HCT116 (cell line): Measurements from ENCODE around the gene SV2A. TPM values are rescaled to one million over a fixed set of nuclear protein-coding genes. Genes with fewer than 3 reads are reported as not detected.

Source experiments
- ATAC-seq: fragments of 200-7000 bp; cut with Tn5 transposase; 2 replicates; pipeline ENCODE4 v1.9.1; 2020; ENCODE audit warnings: mild to moderate bottlenecking, moderate library complexity
- BruUV-seq: library from RNA; stranded (reverse); fragments of 400-500 nt; replicated peaks from 2 replicates; lab custom pipeline; 2021; lab: Mats Ljungman, UMichigan
- CTCF ChIA-PET: fragments of 300-600 bp; sonication (Branson Sonifier 250); formaldehyde crosslinking; loops from one replicate; lab custom pipeline; 2021; ENCODE audit warnings: antibody characterized with exemption; lab: Charles Lee
- POLR2A ChIA-PET: fragments of 300-600, 350-600 bp; sonication (Branson Sonifier 250); formaldehyde crosslinking; loops from one replicate; lab custom pipeline; 2021; ENCODE audit warnings: antibody characterized with exemption; lab: Charles Lee
- RAD21 ChIA-PET, 2 experiments: fragments of 300-600 bp; sonication (Branson Sonifier 250); formaldehyde crosslinking; loops; one replicate each; lab custom pipeline; 2023; ENCODE audit warnings: low total read pairs in 2 of 2; ENCODE audit not compliant: uncharacterized antibody in 2 of 2, unreplicated experiment in 2 of 2, low non-redundant PET in 1 of 2; lab: Charles Lee
- DNase-seq: peaks from one replicate; pipeline ENCODE4 v3.0.0-alpha.2; 2010; ENCODE audit warnings: low read depth, low spot score
- H2AFZ ChIP-seq: fragments of 200-600 bp; shearing (Covaris generic), sonication (generic); 2 replicates; pipeline ENCODE4 v1.6.1; 2017; ENCODE audit warnings: low read depth, mixed run types, mixed read lengths, antibody characterized with exemption, low read length; ENCODE audit not compliant: poor library complexity, severe bottlenecking
- H3K27ac ChIP-seq: 2 replicates; pipeline ENCODE4 v1.5.1; 2012; ENCODE audit warnings: low read depth, low read length
- H3K27me3 ChIP-seq: fragments of 200-600 bp; sonication (generic); 2 replicates; pipeline ENCODE4 v1.6.1; 2016; ENCODE audit warnings: mixed run types, low read length, mixed read lengths; ENCODE audit not compliant: insufficient read depth
- H3K36me3 ChIP-seq, 2 experiments: fragments of 200-500 bp in 1 of 2; fragments of 200-600 bp in 1 of 2; sonication (Bioruptor generic) in 1 of 2; sonication (generic) in 1 of 2; 2 replicates each; pipeline versions ENCODE4 v1.5.1 to v1.6.1; 2014 to 2016; ENCODE audit warnings: low read length in 2 of 2, inconsistent platforms in 1 of 2, mixed read lengths in 1 of 2, mixed run types in 1 of 2; ENCODE audit not compliant: insufficient read depth in 2 of 2, control insufficient read depth in 1 of 2
- H3K4me1 ChIP-seq, 2 experiments: fragments of 200-600 bp in 1 of 2; sonication (generic) in 1 of 2; 2 replicates each; pipeline versions ENCODE4 v1.5.1 to v1.6.1; 2012 to 2017; ENCODE audit warnings: low read length in 2 of 2, inconsistent platforms in 1 of 2, mild to moderate bottlenecking in 1 of 2, mixed read lengths in 1 of 2, mixed run types in 1 of 2, moderate library complexity in 1 of 2; ENCODE audit not compliant: insufficient read depth in 2 of 2, control insufficient read depth in 1 of 2
- H3K4me2 ChIP-seq: fragments of 200-600 bp; sonication (generic); 2 replicates; pipeline ENCODE4 v1.6.1; 2017; ENCODE audit warnings: mixed run types, low read length, mixed read lengths
- H3K4me3 ChIP-seq, 2 experiments: fragments of 200-600 bp in 1 of 2; sonication (generic) in 1 of 2; replicated peaks in 1 of 2; 2 replicates each; pipeline ENCODE4 v1.5.1; 2011 to 2016; ENCODE audit warnings: low read length in 2 of 2, control low read depth in 1 of 2, low read depth in 1 of 2, mild to moderate bottlenecking in 1 of 2, mixed read lengths in 1 of 2, mixed run types in 1 of 2
- H3K79me2 ChIP-seq: fragments of 200-600 bp; sonication (generic); 2 replicates; pipeline ENCODE4 v1.6.1; 2017; ENCODE audit warnings: mild to moderate bottlenecking, mixed run types, low read length, moderate library complexity, mixed read lengths; ENCODE audit not compliant: insufficient read depth
- H3K9ac ChIP-seq: fragments of 200-600 bp; sonication (generic); 2 replicates; pipeline ENCODE4 v1.6.1; 2016; ENCODE audit warnings: low read length, mixed read lengths
- H3K9me2 ChIP-seq: fragments of 200-600 bp; sonication (generic), shearing (Covaris generic); 2 replicates; pipeline ENCODE4 v1.6.1; 2017; ENCODE audit warnings: mixed run types, mild to moderate bottlenecking, moderate library complexity; ENCODE audit not compliant: insufficient read depth
- H3K9me3 ChIP-seq, 2 experiments: fragments of 200-500 bp in 1 of 2; fragments of 200-600 bp in 1 of 2; sonication (Bioruptor generic) in 1 of 2; sonication (generic) in 1 of 2; 2 replicates each; pipeline ENCODE4 v1.6.1; 2014 to 2017; ENCODE audit warnings: low read length in 2 of 2, mixed read lengths in 2 of 2, inconsistent platforms in 1 of 2, low read depth in 1 of 2, mild to moderate bottlenecking in 1 of 2, mixed run types in 1 of 2, moderate library complexity in 1 of 2; ENCODE audit not compliant: control insufficient read depth in 1 of 2, insufficient read depth in 1 of 2
- H4K20me1 ChIP-seq: fragments of 200-600 bp; sonication (generic), shearing (Covaris generic); 2 replicates; pipeline ENCODE4 v1.6.1; 2017; ENCODE audit warnings: mixed run types, mild to moderate bottlenecking, moderate library complexity; ENCODE audit not compliant: insufficient read depth
- ATF3 ChIP-seq: IDR thresholded peaks from 2 replicates; pipeline ENCODE4 v1.6.1; 2012
- CTCF ChIP-seq, 3 experiments: fragments of 200-600 bp in 1 of 3; sonication (generic) in 1 of 3; IDR thresholded peaks in 2 of 3; conservative IDR thresholded peaks in 1 of 3; 2 replicates each; pipeline ENCODE4 v1.5.1; 2012 to 2017; ENCODE audit warnings: low read depth in 2 of 3, low read length in 2 of 3, antibody characterized with exemption in 1 of 3, borderline replicate concordance in 1 of 3, control low read depth in 1 of 3, mild to moderate bottlenecking in 1 of 3, mixed read lengths in 1 of 3, mixed run types in 1 of 3, moderate library complexity in 1 of 3; ENCODE audit not compliant: insufficient read depth in 1 of 3
- EGR1 ChIP-seq: IDR thresholded peaks from 2 replicates; pipeline ENCODE4 v1.6.1; 2012; ENCODE audit warnings: low read depth
- ELF1 ChIP-seq: IDR thresholded peaks from 2 replicates; pipeline ENCODE4 v1.6.1; 2012; ENCODE audit warnings: low read depth, borderline replicate concordance
- EZH2 ChIP-seq: fragments of 200-600 bp; sonication (generic); IDR thresholded peaks from 2 replicates; pipeline ENCODE4 v1.6.1; 2017; ENCODE audit warnings: antibody characterized with exemption, mixed run types
- EZH2phosphoT487 ChIP-seq: fragments of 200-600 bp; IDR thresholded peaks from 2 replicates; pipeline ENCODE4 v1.6.1; 2018; ENCODE audit warnings: antibody characterized with exemption, borderline replicate concordance
- FOSL1 ChIP-seq: IDR thresholded peaks from 2 replicates; pipeline ENCODE4 v1.6.1; 2012; ENCODE audit warnings: low read depth
- JUND ChIP-seq: IDR thresholded peaks from 2 replicates; pipeline ENCODE4 v1.6.1; 2012
- MAX ChIP-seq: IDR thresholded peaks from 2 replicates; pipeline ENCODE4 v1.6.1; 2012
- POLR2A ChIP-seq: IDR thresholded peaks from 2 replicates; pipeline ENCODE4 v1.7.0; 2011; ENCODE audit warnings: borderline replicate concordance; ENCODE audit not compliant: insufficient read depth, insufficient read length; ENCODE audit errors: extremely low read depth
- POLR2AphosphoS5 ChIP-seq: IDR thresholded peaks from 2 replicates; pipeline ENCODE4 v1.6.1; 2011; ENCODE audit warnings: mild to moderate bottlenecking, low read depth, low read length, moderate library complexity
- RAD21 ChIP-seq: IDR thresholded peaks from 2 replicates; pipeline ENCODE4 v1.6.1; 2012; ENCODE audit warnings: low read depth, mild to moderate bottlenecking
- SIN3A ChIP-seq: IDR thresholded peaks from 2 replicates; pipeline ENCODE4 v1.6.1; 2012; ENCODE audit warnings: low read depth
- TCF7L2 ChIP-seq: IDR thresholded peaks from 2 replicates; pipeline ENCODE4 v1.7.0; 2011; ENCODE audit warnings: borderline replicate concordance, inconsistent platforms; ENCODE audit not compliant: insufficient read depth, insufficient read length; ENCODE audit errors: extremely low read depth
- YY1 ChIP-seq: IDR thresholded peaks from 2 replicates; pipeline ENCODE4 v1.6.1; 2011; ENCODE audit warnings: low read length, low read depth, moderate library complexity, mild to moderate bottlenecking; ENCODE audit not compliant: insufficient replicate concordance; ENCODE audit errors: extremely low read depth
- ZBTB33 ChIP-seq: IDR thresholded peaks from 2 replicates; pipeline ENCODE4 v1.6.1; 2011; ENCODE audit warnings: mild to moderate bottlenecking, low read length, moderate library complexity; ENCODE audit not compliant: insufficient replicate concordance; ENCODE audit errors: extremely low read depth
- ZFX ChIP-seq: fragments of 450-650 bp; IDR thresholded peaks from 2 replicates; pipeline ENCODE4 v1.6.1; 2017
- intact Hi-C: fragments of 100-400 bp; cut with micrococcal nuclease; formaldehyde crosslinking; loops from 2 replicates; pipeline ENCODE4 v1.10.0; 2022
- total RNA-seq: library from RNA; stranded (reverse); gene quantifications from one replicate; pipeline ENCODE4 v1.2.1, GENCODE V29; 2021; ENCODE audit not compliant: unreplicated experiment

The SV2A gene
- total RNA-seq, 1 experiment from 2014 or later: 0.15 TPM

- DNase-seq: no peak
- no TSS peak for BruUV-seq
- Histone ChIP-seq H3K9ac (no peak overlapping the region), H3K4me1 (no peaks in the 10 kb centered on the region), H2AFZ (no peak overlapping the region), H3K79me2 (no peaks in the 10 kb centered on the region), H3K4me3 (no peak overlapping the region), H3K9me3 (no peaks in the 10 kb centered on the region), H3K27me3 (no peaks in the 10 kb centered on the region), H3K36me3 (no peaks in the 10 kb centered on the region), H3K27ac (no peak overlapping the region), H3K4me2 (no peak overlapping the region), H3K9me2 (no peaks in the 10 kb centered on the region), H4K20me1 (no peaks in the 10 kb centered on the region)
- no peak for TF ChIP-seq ZFX
- no peak for ATAC-seq
- intact Hi-C loops: no loop called here
- ChIA-PET RAD21 (no interaction called here), CTCF (no interaction called here), POLR2A (no interaction called here)
Measured at GRCh38 chr1:149915429-149916192, 2.0 kb downstream of the SV2A start.

DNA sequence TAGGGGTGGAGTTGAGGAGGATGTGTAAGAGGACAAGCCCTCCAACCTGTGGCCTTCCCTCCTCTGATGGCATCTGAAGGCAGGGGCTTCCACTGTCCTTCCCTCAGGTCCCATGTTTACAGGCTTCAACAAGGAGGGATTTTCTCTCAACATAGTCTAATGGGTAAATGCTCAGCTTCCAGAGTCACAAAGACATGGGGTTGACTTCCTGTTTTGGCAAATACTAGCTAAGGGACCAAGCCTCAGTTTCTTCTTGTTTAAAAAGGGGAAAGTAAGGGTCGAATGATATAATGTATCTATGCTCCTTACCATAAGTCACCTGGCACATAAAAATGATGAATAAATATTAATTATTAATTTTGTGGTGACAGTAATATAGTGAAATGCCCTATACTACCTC lies 3.1 kb downstream of the SV2A start:
- no peaks in the 10 kb centered on the region for H4K20me1 ChIP-seq
- H3K9ac ChIP-seq: no peak overlapping the region
- no peaks in the 10 kb centered on the region for H3K9me3 ChIP-seq
- ChIA-PET POLR2A (no interaction called here), RAD21 (no interaction called here), CTCF (no interaction called here)
- DNase-seq (no peak), ATAC-seq (no peak)
- no peak overlapping the region for H3K4me3 ChIP-seq
- no peak overlapping the region for H2AFZ ChIP-seq
- H3K27me3 ChIP-seq: no peaks in the 10 kb centered on the region
- no peak overlapping the region for H3K27ac ChIP-seq
- H3K79me2 ChIP-seq: no peaks in the 10 kb centered on the region
- intact Hi-C loops: no loop called here
- no TSS peak for BruUV-seq
- no peaks in the 10 kb centered on the region for H3K9me2 ChIP-seq
- no peaks in the 10 kb centered on the region for H3K36me3 ChIP-seq
- H3K4me2 ChIP-seq: no peak overlapping the region
- H3K4me1 ChIP-seq: no peaks in the 10 kb centered on the region
- no peak for TF ChIP-seq TCF7L2
- TF ChIP-seq ZBTB33: no peak
- TF ChIP-seq YY1: no peak
- TF ChIP-seq EZH2phosphoT487: no peak
- no peak for TF ChIP-seq SIN3A
- TF ChIP-seq EZH2: no peak
- TF ChIP-seq JUND: no peak
- no peak for TF ChIP-seq ELF1
- TF ChIP-seq ATF3: no peak
- TF ChIP-seq FOSL1: no peak
- TF ChIP-seq RAD21: no peak
- TF ChIP-seq POLR2A: no peak
- no peak for TF ChIP-seq POLR2AphosphoS5
- no peak for TF ChIP-seq EGR1
- TF ChIP-seq MAX: no peak
- TF ChIP-seq CTCF (IDR thresholded peaks at IDR 0.05 in 2 of 3, conservative IDR thresholded peaks at IDR 0.05 in 1 of 3; ENCODE audit: borderline replicate concordance in 1 of 3, insufficient read depth in 1 of 3, low read depth in 2 of 3, low read length in 2 of 3): no peak
